ENCODE data around the gene ZC2HC1C.

The ZC2HC1C gene

GRCh38 chr14:75049136-75049535, 20.3 kb upstream of the ZC2HC1C start:
- TF ChIP-seq, protein P1, sequence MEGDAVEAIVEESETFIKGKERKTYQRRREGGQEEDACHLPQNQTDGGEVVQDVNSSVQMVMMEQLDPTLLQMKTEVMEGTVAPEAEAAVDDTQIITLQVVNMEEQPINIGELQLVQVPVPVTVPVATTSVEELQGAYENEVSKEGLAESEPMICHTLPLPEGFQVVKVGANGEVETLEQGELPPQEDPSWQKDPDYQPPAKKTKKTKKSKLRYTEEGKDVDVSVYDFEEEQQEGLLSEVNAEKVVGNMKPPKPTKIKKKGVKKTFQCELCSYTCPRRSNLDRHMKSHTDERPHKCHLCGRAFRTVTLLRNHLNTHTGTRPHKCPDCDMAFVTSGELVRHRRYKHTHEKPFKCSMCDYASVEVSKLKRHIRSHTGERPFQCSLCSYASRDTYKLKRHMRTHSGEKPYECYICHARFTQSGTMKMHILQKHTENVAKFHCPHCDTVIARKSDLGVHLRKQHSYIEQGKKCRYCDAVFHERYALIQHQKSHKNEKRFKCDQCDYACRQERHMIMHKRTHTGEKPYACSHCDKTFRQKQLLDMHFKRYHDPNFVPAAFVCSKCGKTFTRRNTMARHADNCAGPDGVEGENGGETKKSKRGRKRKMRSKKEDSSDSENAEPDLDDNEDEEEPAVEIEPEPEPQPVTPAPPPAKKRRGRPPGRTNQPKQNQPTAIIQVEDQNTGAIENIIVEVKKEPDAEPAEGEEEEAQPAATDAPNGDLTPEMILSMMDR (IDR thresholded peaks at IDR 0.05) = no peak
- Histone ChIP-seq H3K27me3 (no peaks in the 10 kb centered on the region), H3K4me1 (peaks cover 0 to 57% (median 29%) of the 10 kb centered on the region in 4 donors), H3K4me3 (peak overlapping the region in 1 of 2 donors; percentile 4), H3K9me3 (no peaks in the 10 kb centered on the region), H3K36me3 (no peaks in the 10 kb centered on the region), H3K27ac (peak overlapping the region; percentile 45 to 96)
- intact Hi-C loops (cut with DNase I; ENCODE audit: low total_unique reads) = no loop called here
- peak in 1 of 2 donors; percentile 43 for DNase-seq

GRCh38 chr14:75049731-75050201, 19.7 kb upstream of the ZC2HC1C start:
- no peaks in the 10 kb centered on the region for H3K36me3 ChIP-seq
- DNase-seq = no peak
- H3K27me3 ChIP-seq = no peaks in the 10 kb centered on the region
- H3K4me3 ChIP-seq = peak overlapping the region in 1 of 2 donors; percentile 4
- intact Hi-C loops (cut with DNase I; ENCODE audit: low total_unique reads) = no loop called here
- H3K27ac ChIP-seq = peak overlapping the region; percentile 45 to 96
- no peaks in the 10 kb centered on the region for H3K9me3 ChIP-seq
- TF ChIP-seq, protein P1 (IDR thresholded peaks at IDR 0.05) = no peak
- H3K4me1 ChIP-seq = peaks cover 0 to 51% (median 23%) of the 10 kb centered on the region in 4 donors

DNA sequence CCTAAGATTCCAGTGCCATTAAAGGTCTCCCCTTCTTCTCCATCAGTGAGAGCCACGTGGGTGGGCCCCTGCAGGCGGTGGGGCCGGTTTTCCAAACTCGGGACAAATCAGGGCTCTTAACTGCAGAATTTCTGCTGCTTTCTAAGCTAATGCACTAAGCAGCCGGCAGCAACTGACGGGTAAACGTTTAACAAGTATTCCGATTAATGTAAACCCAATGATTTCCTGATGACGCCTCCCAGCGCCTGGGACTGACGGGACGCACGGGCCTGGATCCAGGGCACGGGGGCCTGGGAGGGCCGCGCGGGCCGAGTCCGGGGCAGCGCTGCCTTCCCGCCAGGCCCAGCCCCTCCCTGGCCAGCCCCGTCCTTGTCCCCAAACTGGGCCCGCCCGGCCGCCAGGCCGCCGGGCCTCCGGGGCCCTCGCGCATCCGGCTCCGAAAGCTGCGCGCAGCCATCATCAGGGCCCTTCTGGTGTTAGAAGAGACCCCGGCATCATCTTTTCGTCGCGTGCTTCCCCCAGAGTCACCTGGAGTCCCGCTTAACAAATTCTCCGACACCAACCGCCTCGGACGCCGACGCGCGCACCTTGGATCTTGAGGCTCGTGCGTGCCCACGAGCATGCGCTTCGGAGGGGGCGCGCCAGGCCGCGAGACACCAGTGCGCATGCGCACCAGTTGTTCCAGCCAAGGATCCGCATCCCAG, 18.4 kb upstream of the ZC2HC1C start, which contains the start of gene MLH3:
TSS of gene MLH3 (minus strand) at position 616 of the 704 bp plus-strand sequence. CDS start 1,812 bp downstream, outside the sequence.
- Histone ChIP-seq H3K9me3 (no peaks in the 10 kb centered on the region), H3K4me3 (peak within 1 kb of the TSS; percentile 56 to 68), H3K36me3 (no peaks in the 10 kb centered on the region), H3K27me3 (no peaks in the 10 kb centered on the region), H3K4me1 (peaks cover 0 to 38% (median 18%) of the 10 kb centered on the region in 4 donors), H3K27ac (peak within 1 kb of the TSS; percentile 87 to 96)
- intact Hi-C loops (cut with DNase I; ENCODE audit: low total_unique reads) = no loop called here
- TF ChIP-seq, protein P1 (IDR thresholded peaks at IDR 0.05) = no peak
- peak; percentile 74 to 89 for DNase-seq

DNA sequence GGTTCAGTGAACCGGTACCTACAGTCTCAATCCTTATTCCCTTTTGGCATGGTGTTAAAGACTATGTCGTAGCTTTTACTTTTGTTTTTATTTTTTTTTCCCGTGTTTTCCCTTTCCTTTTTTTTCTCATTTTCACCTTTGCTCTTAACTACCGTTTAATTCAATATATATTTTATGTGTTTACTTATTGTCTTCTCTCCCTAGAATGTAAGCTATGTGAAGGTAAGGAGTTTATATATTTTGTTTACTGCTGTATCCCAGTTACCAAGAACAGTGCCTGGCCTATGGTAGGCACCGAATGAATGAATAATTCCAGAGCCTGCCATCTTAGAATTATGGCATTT, 17.9 kb upstream of the ZC2HC1C start:
- Histone ChIP-seq H3K4me1 (peaks cover 0 to 38% (median 18%) of the 10 kb centered on the region in 4 donors), H3K36me3 (no peaks in the 10 kb centered on the region), H3K9me3 (no peaks in the 10 kb centered on the region), H3K27me3 (no peaks in the 10 kb centered on the region), H3K4me3 (peak overlapping the region; percentile 56 to 68), H3K27ac (peak overlapping the region; percentile 87 to 96)
- TF ChIP-seq, protein P1 (IDR thresholded peaks at IDR 0.05) = no peak
- DNase-seq = no peak
- intact Hi-C loops (cut with DNase I; ENCODE audit: low total_unique reads) = no loop called here

DNA sequence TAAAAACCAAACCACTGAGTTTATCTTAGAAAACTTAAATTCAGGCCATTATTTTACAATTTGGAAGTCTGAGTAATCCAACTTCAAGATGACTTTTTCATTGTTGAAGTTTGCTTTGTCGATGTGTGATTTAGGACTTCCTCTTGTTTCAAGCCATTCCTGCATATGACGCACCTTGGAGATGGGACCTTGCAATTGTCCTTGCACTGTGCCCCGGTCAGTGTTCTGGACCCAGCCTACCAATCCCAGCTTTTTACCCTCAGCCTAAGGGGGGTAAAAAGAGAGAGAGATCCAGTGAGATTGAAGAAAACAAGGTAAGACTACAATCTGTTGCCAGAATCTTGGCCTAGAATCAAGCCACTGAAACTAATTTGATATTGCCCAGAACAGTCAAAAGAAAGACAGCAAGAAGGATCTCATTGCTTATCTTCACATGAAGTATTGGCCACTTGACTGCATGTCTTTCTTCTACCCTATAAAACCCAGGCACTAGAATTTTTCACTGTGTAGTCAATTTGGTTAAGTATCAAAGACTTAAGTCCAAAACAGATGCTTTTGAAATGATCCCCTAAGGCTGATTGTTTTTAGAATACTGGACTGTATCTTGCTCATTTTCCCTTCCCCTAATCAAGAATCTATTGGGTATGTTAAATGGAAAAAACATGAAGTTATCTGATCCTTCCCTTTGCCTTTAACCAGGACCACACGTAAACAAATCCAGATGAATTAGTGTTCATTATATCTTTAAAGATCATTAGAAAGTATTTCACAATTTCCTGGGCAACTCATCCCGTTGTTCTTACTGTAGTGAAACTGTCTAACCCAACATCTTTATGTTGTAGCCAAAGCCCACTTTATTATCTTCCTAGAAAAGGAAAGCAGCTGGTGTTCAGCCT, 15.8 kb upstream of the ZC2HC1C start:
- H3K27ac ChIP-seq = no peak overlapping the region
- no peaks in the 10 kb centered on the region for H3K36me3 ChIP-seq
- TF ChIP-seq, protein P1 (IDR thresholded peaks at IDR 0.05) = no peak
- no peak for DNase-seq
- H3K9me3 ChIP-seq = no peaks in the 10 kb centered on the region
- peaks cover 0 to 29% (median 16%) of the 10 kb centered on the region in 4 donors for H3K4me1 ChIP-seq
- intact Hi-C loops (cut with DNase I; ENCODE audit: low total_unique reads) = no loop called here
- no peaks in the 10 kb centered on the region for H3K27me3 ChIP-seq
- no peak overlapping the region for H3K4me3 ChIP-seq

Data from tibial artery (tissue), 4 donors.